Activated effector memory CD4-positive, alpha-beta T cell treated with Interleukin-2 at 50 U/mL for 16 hours (primary cell): ENCODE results near the gene ACOT7.

Experiments used
- DNase-seq: peaks from one replicate; pipeline ENCODE4 v3.0.0-alpha.2; 2020

The ACOT7 gene

GRCh38 chr1:6338695-6339094, 54.9 kb downstream of the ACOT7 start:
- DNase-seq = no peak

- no peak for DNase-seq
Measured at GRCh38 chr1:6336776-6337622, 56.6 kb downstream of the ACOT7 start.

- DNase-seq = no peak
Measured at GRCh38 chr1:6334261-6334993, 59.1 kb downstream of the ACOT7 start.

- DNase-seq = no peak
Measured at GRCh38 chr1:6332821-6333220, 60.7 kb downstream of the ACOT7 start.

GRCh38 chr1:6331543-6332273, 61.9 kb downstream of the ACOT7 start:
- no peak for DNase-seq

- no peak for DNase-seq
Measured at GRCh38 chr1:6330410-6330911, 63.1 kb downstream of the ACOT7 start.

GRCh38 chr1:6329851-6330250, 63.7 kb downstream of the ACOT7 start:
- DNase-seq = no peak

- DNase-seq = no peak
Measured at GRCh38 chr1:6329396-6329795, 64.2 kb downstream of the ACOT7 start.

- DNase-seq = no peak
Measured at GRCh38 chr1:6328696-6329095, 64.9 kb downstream of the ACOT7 start.

- DNase-seq = no peak
Measured at GRCh38 chr1:6328091-6328490, 65.5 kb downstream of the ACOT7 start.

- DNase-seq = no peak
Measured at GRCh38 chr1:6325482-6325881, 68.1 kb downstream of the ACOT7 start.

GRCh38 chr1:6322161-6322560, 71.4 kb downstream of the ACOT7 start:
- no peak for DNase-seq

- DNase-seq = no peak
Measured at GRCh38 chr1:6321205-6321604, 72.4 kb downstream of the ACOT7 start.

- no peak for DNase-seq
Measured at GRCh38 chr1:6317098-6317760, 76.3 kb downstream of the ACOT7 start.

- DNase-seq = no peak
Measured at GRCh38 chr1:6316240-6317097, 77.1 kb downstream of the ACOT7 start.

- no peak for DNase-seq
Measured at GRCh38 chr1:6314503-6314902, 79.1 kb downstream of the ACOT7 start.

- no peak for DNase-seq
Measured at GRCh38 chr1:6313393-6314200, 80.0 kb downstream of the ACOT7 start.

GRCh38 chr1:6310116-6310848, 83.3 kb downstream of the ACOT7 start:
- DNase-seq = no peak

- DNase-seq = no peak
Measured at GRCh38 chr1:6309564-6309963, 84.0 kb downstream of the ACOT7 start.

- no peak for DNase-seq
Measured at GRCh38 chr1:6308449-6308848, 85.1 kb downstream of the ACOT7 start.
